Heart left ventricle (tissue), 16 donors: ENCODE data around the gene BIRC5. TPM values are rescaled to one million over a fixed set of nuclear protein-coding genes. Genes with fewer than 3 reads are reported as not detected.
A peak's percentile ranks its signal among the peaks of the same experiment; 100 is the strongest.

Experiments used
- ATAC-seq, 4 donors: fragments of 200-7000 bp; cut with Tn5 transposase; one replicate each; pipeline ENCODE4 v1.9.1; 2020 to 2022; ENCODE audit warnings: moderate library complexity in 4 of 4, mild to moderate bottlenecking in 3 of 4, moderate number of reproducible peaks in 1 of 4
- DNase-seq, 5 donors: peaks; one replicate each; pipeline ENCODE4 v3.0.0-alpha.2; 2020
- H3K27ac ChIP-seq, 12 donors: fragments of 200-600 bp; sonication (generic) in 4 of 12; one replicate each; pipeline versions ENCODE4 v1.5.0 to v1.8.0; 2016 to 2022; ENCODE audit warnings: mild to moderate bottlenecking in 2 of 12
- H3K27me3 ChIP-seq, 9 donors: fragments of 200-600 bp; sonication (generic) in 2 of 9; one replicate each; pipeline versions ENCODE4 v1.5.1 to v1.8.0; 2016 to 2022; ENCODE audit warnings: mild to moderate bottlenecking in 3 of 9
- H3K36me3 ChIP-seq, 9 donors: fragments of 200-600 bp; sonication (generic) in 2 of 9; one replicate each; pipeline versions ENCODE4 v1.5.0 to v1.8.0; 2018 to 2022; ENCODE audit warnings: mild to moderate bottlenecking in 2 of 9
- H3K4me1 ChIP-seq, 12 donors: fragments of 200-600 bp; sonication (generic) in 4 of 12; one replicate each; pipeline versions ENCODE4 v1.5.0 to v1.8.0; 2016 to 2022; ENCODE audit warnings: mild to moderate bottlenecking in 3 of 12
- H3K4me3 ChIP-seq, 12 donors: fragments of 200-600 bp; sonication (generic) in 4 of 12; one replicate each; pipeline versions ENCODE4 v1.5.0 to v1.8.0; 2017 to 2022; ENCODE audit warnings: mild to moderate bottlenecking in 9 of 12, moderate library complexity in 4 of 12
- H3K9me3 ChIP-seq, 12 donors: fragments of 200-600 bp; sonication (generic) in 4 of 12; one replicate each; pipeline versions ENCODE4 v1.5.0 to v1.8.0; 2016 to 2022; ENCODE audit warnings: mild to moderate bottlenecking in 1 of 12
- CTCF ChIP-seq, 12 donors: fragments of 200-600 bp; sonication (generic) in 4 of 12; IDR thresholded peaks; one replicate each; pipeline versions ENCODE4 v1.5.0 to v1.8.0; 2018 to 2022; ENCODE audit warnings: antibody characterized with exemption in 12 of 12, mild to moderate bottlenecking in 5 of 12
- POLR2A ChIP-seq, 2 donors: fragments of 450-650 bp; IDR thresholded peaks; one replicate each; pipeline ENCODE4 v1.6.1; 2017; ENCODE audit warnings: antibody characterized with exemption in 2 of 2, mild to moderate bottlenecking in 2 of 2, moderate library complexity in 2 of 2
- WGBS, 4 donors: extraction: QIAGEN DNeasy Blood & Tissue Kit in 2 of 4; methylation state at CpG; one replicate each; pipeline versions ENCODE4 v1.1.5 to v1.1.7; 2013 to 2018; 5-methylcytosine and 5-hydroxymethylcytosine counted together
- intact Hi-C, 10 donors: fragments of 100-400 bp; cut with DNase I; formaldehyde crosslinking; loops; one replicate each; pipeline versions ENCODE4 v1.11.1 to v1.14.2; 2022
- polyA plus RNA-seq, 2 donors: library from polyadenylated mRNA; stranded (reverse); fragments of 200-250 nt; gene quantifications; one replicate each; pipeline ENCODE4 v1.2.3, GENCODE V29; 2013
- total RNA-seq, 9 donors: library from RNA; depleted of rRNA in 2 of 9; stranded (reverse); fragments of >200 nt in 2 of 9; fragmentation: NEBNext Ultra II Directional in 3 of 9; extraction: Animal tissue kit (Norgen Biotek cat#: 25700) in 3 of 9; gene quantifications; one replicate each; pipeline versions ENCODE4 v1.1.0 to v1.2.4, GENCODE V29; 2016 to 2023
- donor health status: ischemic (EF 13 %, LVEDD 7.1; RV severe dilation, severe dysfunction).
- donor health status: healthy with polysubstance abuse.
- donor health status: DM: no; HTN: yes; CAD: no.
- donor health status: DM: no; HTN: no; CAD: no.
- donor health status: ischemic (EF 25% LVEDD 6.9; RV normal size, moderate dysfunction).
- donor health status: ischemic (EF 25% LVEDD 5.7; RV mildly dilated, moderate dysfunction).
- donor health status: healthy.
- donor health status: DM: yes; HTN: yes; CAD: no.
- donor health status: ischemic (EF 35%, LVEDD 5.7; RV mildly dilated, moderate dysfunction).
- donor health status: nonischemic (EF 11% LVEDD 7.7; RV severe dilation, severe dysfunction).
- donor health status: DM: yes; HTN: yes; CAD: no.
- donor health status: PGD.
- donor health status: ischemic (EF 29% LVEDD 5.4; RV normal size, mild dysfunction).
- donor health status: nonischemic (EF 23%, LVEDD 6.1; RV moderate dilation, normal function).

BIRC5 gene
- total and polyA plus RNA-seq, 11 donors, result 0.11 to 10.9 (median 0.85) TPM; not detected in 2

DNA sequence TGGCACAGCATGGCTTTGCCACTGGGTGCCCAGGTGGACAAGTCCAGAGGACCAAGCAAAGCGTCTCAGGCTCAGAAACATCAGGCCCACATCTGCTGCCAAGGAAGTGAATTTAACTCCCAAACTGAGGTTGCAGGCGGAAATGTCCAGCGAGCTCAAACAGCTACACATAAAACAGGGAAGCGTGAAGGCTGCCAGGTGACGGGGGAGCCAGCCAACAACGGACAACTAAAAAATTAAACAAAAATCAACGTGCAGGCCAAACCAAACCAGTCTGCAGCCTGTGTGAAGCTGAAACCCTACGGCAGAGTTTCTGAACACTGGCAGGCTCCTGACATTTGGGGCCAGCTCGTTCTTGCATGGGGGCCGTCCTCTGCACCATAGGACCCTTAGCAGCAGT lies 29.7 kb upstream of the BIRC5 start:
- Histone ChIP-seq H3K9me3 (no peaks in the 10 kb centered on the region), H3K4me1 (peaks cover 0 to 50% (median 13%) of the 10 kb centered on the region in 12 donors), H3K27ac (no peak overlapping the region), H3K36me3 (no peaks in the 10 kb centered on the region), H3K27me3 (no peaks in the 10 kb centered on the region), H3K4me3 (no peak overlapping the region)
- TF ChIP-seq CTCF (IDR thresholded peaks at IDR 0.05) (no peak), POLR2A (IDR thresholded peaks at IDR 0.05) (no peak)
- no peak for ATAC-seq
- intact Hi-C loops, result no loop called here
- 87 to 92% (median 88%) methylated on average over 10 of the region's 10 CpGs for WGBS, 4 donors
- DNase-seq, result no peak

- no peak for ATAC-seq
These were observed 29.2 kb upstream of the BIRC5 start for GRCh38 chr17:78184868-78185267.

DNA sequence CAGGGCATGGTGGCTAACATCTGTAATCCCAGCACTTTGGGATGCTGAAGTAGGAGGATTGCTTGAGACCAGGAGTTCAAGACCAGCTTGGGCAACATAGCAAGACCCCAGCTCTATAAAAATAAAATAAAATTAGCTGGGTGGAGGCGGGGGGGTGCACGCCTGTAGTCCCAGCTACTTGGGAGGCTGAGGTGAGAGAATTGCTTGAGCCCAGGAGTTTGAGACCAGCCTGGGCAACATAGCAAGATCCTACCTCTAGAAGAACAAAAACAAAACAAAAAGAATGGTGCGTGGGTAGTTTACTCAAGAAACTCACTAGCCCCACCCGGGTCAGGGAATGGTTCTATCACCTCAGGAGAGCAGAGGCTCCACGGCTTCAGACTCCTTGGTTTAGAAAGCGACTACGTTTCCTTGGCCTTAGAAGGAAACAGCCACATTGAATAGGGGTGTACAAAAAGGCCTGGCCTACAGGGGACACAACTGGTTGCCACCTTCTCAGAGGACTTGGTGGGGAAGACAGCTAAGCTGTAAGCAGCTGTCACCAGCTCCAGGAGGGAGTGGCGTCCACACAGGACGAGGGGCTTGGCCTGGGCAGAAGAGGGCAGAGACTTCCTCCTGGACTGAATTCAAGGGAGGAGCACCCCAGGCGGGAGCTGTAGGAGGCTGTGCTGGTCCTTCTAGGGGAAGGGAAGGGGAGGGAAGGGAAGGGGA lies 27.9 kb upstream of the BIRC5 start:
- Histone ChIP-seq H3K36me3 (peaks cover 0 to 7% (median 3%) of the 10 kb centered on the region in 9 donors), H3K27ac (peak overlapping the region in 2 of 12 donors; percentile 12 to 81), H3K4me3 (peak overlapping the region in 7 of 12 donors; percentile 52 to 74 (median 59)), H3K4me1 (peaks cover 0 to 38% (median 10%) of the 10 kb centered on the region in 12 donors), H3K27me3 (no peaks in the 10 kb centered on the region), H3K9me3 (no peaks in the 10 kb centered on the region)
- TF ChIP-seq CTCF (IDR thresholded peaks at IDR 0.05) (no peak), POLR2A (IDR thresholded peaks at IDR 0.05) (no peak)
- intact Hi-C loops, result loop anchor here in 1 of 10 donors (5.0 kb wide), 1 partner anchor 66 kb away; no protein-coding TSS in a partner anchor
- ATAC-seq, result peak in 3 of 4 donors; percentile 28 to 52 (median 51)
- DNase-seq, result peak in 4 of 5 donors; percentile 50 to 79 (median 66)
- WGBS, 4 donors, result 54 to 63% (median 58%) methylated on average over 9 to 10 of the region's 10 CpGs

More at GRCh38 chr17:78184868-78185267, 29.2 kb upstream of the BIRC5 start:
- Histone ChIP-seq H3K27ac (no peak overlapping the region), H3K4me3 (no peak overlapping the region), H3K9me3 (no peaks in the 10 kb centered on the region), H3K27me3 (no peaks in the 10 kb centered on the region), H3K36me3 (no peaks in the 10 kb centered on the region), H3K4me1 (peaks cover 0 to 50% (median 13%) of the 10 kb centered on the region in 12 donors)
- WGBS, 4 donors, result 62 to 81% (median 75%) methylated on average over 9 of the region's 9 CpGs
- TF ChIP-seq CTCF (IDR thresholded peaks at IDR 0.05) (no peak), POLR2A (IDR thresholded peaks at IDR 0.05) (no peak)
- intact Hi-C loops, result loop anchor here in 1 of 10 donors (5.0 kb wide), 1 partner anchor 67 kb away; no protein-coding TSS in a partner anchor
- no peak for DNase-seq
